Loucy (cell line): Measurements from ENCODE around the gene PSMC1.

Experiments used
- H2AFZ ChIP-seq: fragments of 200-600 bp; sonication (generic); 2 replicates; pipeline ENCODE4 v1.6.0; 2016; ENCODE audit warnings: antibody characterized with exemption, mild to moderate bottlenecking, low read length, moderate library complexity
- H3F3A ChIP-seq: fragments of 200-600 bp; 2 replicates; pipeline ENCODE4 v1.6.0; 2016; ENCODE audit warnings: antibody characterized with exemption, low read depth, mild to moderate bottlenecking
- H3K27me3 ChIP-seq: fragments of 200-600 bp; sonication (generic); 2 replicates; pipeline ENCODE4 v1.6.1; 2014; ENCODE audit warnings: low read length, mild to moderate bottlenecking; ENCODE audit not compliant: insufficient read depth, poor library complexity, severe bottlenecking
- H3K36me3 ChIP-seq: fragments of 200-600 bp; sonication (generic); 2 replicates; pipeline ENCODE4 v1.6.1; 2016; ENCODE audit warnings: low read length; ENCODE audit not compliant: insufficient read depth
- H3K4me1 ChIP-seq: fragments of 200-600 bp; sonication (generic); 2 replicates; pipeline ENCODE4 v1.5.1; 2014; ENCODE audit warnings: low read length, mild to moderate bottlenecking; ENCODE audit not compliant: insufficient read depth, poor library complexity, severe bottlenecking
- H3K4me2 ChIP-seq: fragments of 200-600 bp; sonication (generic); 2 replicates; pipeline ENCODE4 v1.6.0; 2014; ENCODE audit warnings: antibody characterized with exemption, low read length, low read depth, mild to moderate bottlenecking; ENCODE audit not compliant: poor library complexity, severe bottlenecking
- H3K4me3 ChIP-seq: fragments of 200-600 bp; sonication (generic); 2 replicates; pipeline ENCODE4 v1.5.1; 2014; ENCODE audit warnings: low read length, mild to moderate bottlenecking, mixed read lengths; ENCODE audit not compliant: poor library complexity, severe bottlenecking
- H3K79me2 ChIP-seq: fragments of 200-600 bp; sonication (generic); 2 replicates; pipeline ENCODE4 v1.6.1; 2014; ENCODE audit warnings: low read length; ENCODE audit not compliant: insufficient read depth
- H3K9ac ChIP-seq: fragments of 200-600 bp; sonication (generic); 2 replicates; pipeline ENCODE4 v1.6.0; 2014; ENCODE audit warnings: mild to moderate bottlenecking, low read depth, low read length, moderate library complexity; ENCODE audit not compliant: poor library complexity, severe bottlenecking
- H3K9me2 ChIP-seq: fragments of 200-600 bp; sonication (generic); replicated peaks from 2 replicates; pipeline ENCODE4 v1.6.1; 2016; ENCODE audit warnings: low read depth, low read length, mixed read lengths
- H3K9me3 ChIP-seq: fragments of 200-600 bp; sonication (generic); 2 replicates; pipeline ENCODE4 v1.6.1; 2014; ENCODE audit warnings: mild to moderate bottlenecking, antibody characterized with exemption, low read length, low read depth; ENCODE audit not compliant: insufficient read depth
- H4K20me1 ChIP-seq: fragments of 200-600 bp; sonication (generic); 2 replicates; pipeline ENCODE4 v1.6.0; 2014; ENCODE audit warnings: antibody characterized with exemption, low read length, mild to moderate bottlenecking; ENCODE audit not compliant: insufficient read depth, poor library complexity, severe bottlenecking
- CTCF ChIP-seq: fragments of 200-600 bp; sonication (generic); conservative IDR thresholded peaks from 2 replicates; pipeline ENCODE4 v1.5.1; 2014; ENCODE audit warnings: mild to moderate bottlenecking, antibody characterized with exemption, low read length
- EZH2phosphoT487 ChIP-seq: fragments of 200-600 bp; IDR thresholded peaks from 2 replicates; pipeline ENCODE4 v1.6.1; 2018; ENCODE audit warnings: antibody characterized with exemption, mild to moderate bottlenecking, moderate library complexity, borderline replicate concordance

Gene PSMC1

GRCh38 chr14:90275820-90276219 is 19.5 kb downstream of the PSMC1 start:
- Histone ChIP-seq H3K9me2 (no peaks in the 10 kb centered on the region), H3K4me2 (no peak overlapping the region), H3K9me3 (no peaks in the 10 kb centered on the region), H3K36me3 (peaks cover 51% of the 10 kb centered on the region; the same call in 1 of the 2 replicates), H3K4me3 (no peak overlapping the region), H3F3A (no peaks in the 10 kb centered on the region), H2AFZ (no peak overlapping the region), H3K9ac (no peak overlapping the region), H3K27me3 (no peaks in the 10 kb centered on the region), H3K4me1 (no peaks in the 10 kb centered on the region), H3K79me2 (no peaks in the 10 kb centered on the region), H4K20me1 (no peaks in the 10 kb centered on the region)
- TF ChIP-seq CTCF, result no peak
- TF ChIP-seq EZH2phosphoT487, result no peak

- no peaks in the 10 kb centered on the region for H3K27me3 ChIP-seq
- peaks cover 42% of the 10 kb centered on the region; the same call in 1 of the 2 replicates for H3K36me3 ChIP-seq
- H3F3A ChIP-seq, result no peaks in the 10 kb centered on the region
- no peak for TF ChIP-seq CTCF
- TF ChIP-seq EZH2phosphoT487, result no peak
- no peaks in the 10 kb centered on the region for H4K20me1 ChIP-seq
- no peak overlapping the region for H2AFZ ChIP-seq
- no peaks in the 10 kb centered on the region for H3K4me1 ChIP-seq
- H3K79me2 ChIP-seq, result no peaks in the 10 kb centered on the region
- no peaks in the 10 kb centered on the region for H3K9me2 ChIP-seq
- H3K9me3 ChIP-seq, result no peaks in the 10 kb centered on the region
- no peak overlapping the region for H3K4me3 ChIP-seq
- H3K4me2 ChIP-seq, result no peak overlapping the region
- H3K9ac ChIP-seq, result no peak overlapping the region
These were observed 20.5 kb downstream of the PSMC1 start for GRCh38 chr14:90276646-90277367.

GRCh38 chr14:90277581-90278198 is 21.3 kb downstream of the PSMC1 start:
- no peaks in the 10 kb centered on the region for H3K79me2 ChIP-seq
- no peak overlapping the region for H3K9ac ChIP-seq
- no peak overlapping the region for H3K4me2 ChIP-seq
- no peaks in the 10 kb centered on the region for H3K27me3 ChIP-seq
- H3K9me2 ChIP-seq, result no peaks in the 10 kb centered on the region
- H3K36me3 ChIP-seq, result peaks cover 38% of the 10 kb centered on the region; the same call in 1 of the 2 replicates
- H3K9me3 ChIP-seq, result no peaks in the 10 kb centered on the region
- H4K20me1 ChIP-seq, result no peaks in the 10 kb centered on the region
- H3F3A ChIP-seq, result no peaks in the 10 kb centered on the region
- no peaks in the 10 kb centered on the region for H3K4me1 ChIP-seq
- H2AFZ ChIP-seq, result no peak overlapping the region
- TF ChIP-seq EZH2phosphoT487 (no peak), CTCF (no peak)
- no peak overlapping the region for H3K4me3 ChIP-seq
